ENCODE data around the gene TMEM43. TPM values are rescaled to one million over a fixed set of nuclear protein-coding genes. Genes with fewer than 3 reads are reported as not detected.

Gene TMEM43
- total RNA-seq, 1 experiment from 2014 or later, result 36.7 TPM

GRCh38 chr3:14144423-14145075 is 19.7 kb downstream of the TMEM43 start:
- no peak overlapping the region; a peak in 1 of 5 replicates for H3K4me3 Mint-ChIP-seq
- H3K9me3 ChIP-seq (ENCODE audit: control insufficient read depth, low read depth, low read length), result no peaks in the 10 kb centered on the region
- TF ChIP-seq, protein P1, sequence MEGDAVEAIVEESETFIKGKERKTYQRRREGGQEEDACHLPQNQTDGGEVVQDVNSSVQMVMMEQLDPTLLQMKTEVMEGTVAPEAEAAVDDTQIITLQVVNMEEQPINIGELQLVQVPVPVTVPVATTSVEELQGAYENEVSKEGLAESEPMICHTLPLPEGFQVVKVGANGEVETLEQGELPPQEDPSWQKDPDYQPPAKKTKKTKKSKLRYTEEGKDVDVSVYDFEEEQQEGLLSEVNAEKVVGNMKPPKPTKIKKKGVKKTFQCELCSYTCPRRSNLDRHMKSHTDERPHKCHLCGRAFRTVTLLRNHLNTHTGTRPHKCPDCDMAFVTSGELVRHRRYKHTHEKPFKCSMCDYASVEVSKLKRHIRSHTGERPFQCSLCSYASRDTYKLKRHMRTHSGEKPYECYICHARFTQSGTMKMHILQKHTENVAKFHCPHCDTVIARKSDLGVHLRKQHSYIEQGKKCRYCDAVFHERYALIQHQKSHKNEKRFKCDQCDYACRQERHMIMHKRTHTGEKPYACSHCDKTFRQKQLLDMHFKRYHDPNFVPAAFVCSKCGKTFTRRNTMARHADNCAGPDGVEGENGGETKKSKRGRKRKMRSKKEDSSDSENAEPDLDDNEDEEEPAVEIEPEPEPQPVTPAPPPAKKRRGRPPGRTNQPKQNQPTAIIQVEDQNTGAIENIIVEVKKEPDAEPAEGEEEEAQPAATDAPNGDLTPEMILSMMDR (conservative IDR thresholded peaks at IDR 0.05), result no peak
- DNase-seq, result peak; percentile 66
- no peak overlapping the region for H4K8ac ChIP-seq (replicated peaks; ENCODE audit: insufficient read length, low read depth, low read length)
- no peaks in the 10 kb centered on the region for H3K79me1 ChIP-seq (ENCODE audit: insufficient read depth, low read depth, low read length, poor library complexity, severe bottlenecking)
- peak overlapping the region; percentile 39 for H4K91ac ChIP-seq (ENCODE audit: insufficient read length, low read depth, low read length)
- H3K18ac ChIP-seq (ENCODE audit: insufficient read length, low read depth, low read length), result peak overlapping the region; percentile 80
- no peaks in the 10 kb centered on the region; the same call in 1 of the 2 replicates for H3K27me3 Mint-ChIP-seq (ENCODE audit: low read depth)
- peak overlapping the region; percentile 62 for H3K14ac ChIP-seq (ENCODE audit: insufficient read depth, low read length)
- H3K36me3 Mint-ChIP-seq (ENCODE audit: insufficient read depth in 1 of 3, low read depth in 3 of 3), result peaks cover 14 to 62% (median 37%) of the 10 kb centered on the region in 3 experiments
- H3K27ac ChIP-seq (ENCODE audit: insufficient read length, low read depth, low read length), result peak overlapping the region; percentile 38
- H3K4me1 ChIP-seq (ENCODE audit: insufficient read depth, low read length), result peaks cover 6% of the 10 kb centered on the region; the same call in 1 of the 2 replicates
- H3K27ac Mint-ChIP-seq, result peak overlapping the region; percentile 73 to 97 (median 93); a peak in 5 of 7 replicates
- H2BK5ac ChIP-seq (ENCODE audit: insufficient read length, low read length), result no peak overlapping the region
- no peaks in the 10 kb centered on the region for H3K79me2 ChIP-seq (ENCODE audit: insufficient read depth, low read length)
- H3K56ac ChIP-seq (ENCODE audit: insufficient read length, low read depth, low read length), result no peak overlapping the region
- H4K5ac ChIP-seq (ENCODE audit: insufficient read length, low read depth, low read length), result no peak overlapping the region
- H3K23ac ChIP-seq (ENCODE audit: insufficient read length, low read depth, low read length), result no peak overlapping the region
- peaks cover 2% of the 10 kb centered on the region for H3K23me2 ChIP-seq (ENCODE audit: insufficient read length, low read depth, low read length, poor library complexity, severe bottlenecking)
- H3K9ac ChIP-seq (ENCODE audit: extremely low read depth, insufficient read length, low read length), result no peak overlapping the region
- H2BK15ac ChIP-seq (ENCODE audit: low read depth, low read length), result no peak overlapping the region
- no peak overlapping the region for H2AFZ ChIP-seq (ENCODE audit: low read length)
- peaks cover 2% of the 10 kb centered on the region for H4K20me1 ChIP-seq (ENCODE audit: control insufficient read depth, insufficient read depth, insufficient read length)
- H3K4ac ChIP-seq (ENCODE audit: low read depth, low read length), result peak overlapping the region; percentile 75; the same call in 1 of the 2 replicates
- H3T11ph ChIP-seq (ENCODE audit: low read length), result no peak overlapping the region
- H2AK5ac ChIP-seq (ENCODE audit: insufficient read length, low read length), result peak overlapping the region; percentile 37
- WGBS (ENCODE audit: extremely low coverage, insufficient read length, low lambda C conversion rate), result no CpG with 5 or more reads among the region's 7 CpGs
- H2BK12ac ChIP-seq (ENCODE audit: insufficient read length, low read depth, low read length), result peak overlapping the region; percentile 58
- peaks cover 10 to 24% of the 10 kb centered on the region in 2 experiments for H3K4me1 Mint-ChIP-seq
- H2BK120ac ChIP-seq (ENCODE audit: low read depth, low read length, poor library complexity, severe bottlenecking), result peak overlapping the region; percentile 87
- no peak overlapping the region for H3K4me2 ChIP-seq (ENCODE audit: insufficient read depth, insufficient read length, low read length)
- H2BK20ac ChIP-seq (ENCODE audit: low read depth, low read length, poor library complexity, severe bottlenecking), result no peak overlapping the region
- H3K27me3 ChIP-seq (ENCODE audit: insufficient read depth, low read length), result no peaks in the 10 kb centered on the region
- no peaks in the 10 kb centered on the region; a peak in 1 of 5 replicates for H3K9me3 Mint-ChIP-seq
